ENCODE measurements around the gene UTP18.

DNA sequence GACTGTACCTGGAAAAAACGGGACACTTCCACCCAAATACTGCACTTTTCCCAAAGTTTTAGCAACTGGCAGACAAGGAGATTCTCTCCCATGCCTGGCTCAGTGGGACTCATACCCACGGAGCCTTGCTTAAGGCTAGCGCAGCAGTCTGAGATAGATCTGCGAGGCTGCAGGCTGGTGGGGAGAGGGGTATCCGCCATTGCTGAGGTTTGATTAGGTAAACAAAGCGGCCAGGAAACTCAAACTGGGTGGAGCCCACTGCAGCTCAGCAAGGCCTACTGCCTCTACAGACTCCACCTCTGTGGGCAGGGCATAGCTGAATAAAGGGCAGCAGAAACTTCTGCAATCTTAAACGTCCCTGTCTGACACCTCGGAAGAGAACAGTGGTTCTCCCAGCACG, 44.8 kb downstream of the UTP18 start:
- TF ChIP-seq, protein P1, sequence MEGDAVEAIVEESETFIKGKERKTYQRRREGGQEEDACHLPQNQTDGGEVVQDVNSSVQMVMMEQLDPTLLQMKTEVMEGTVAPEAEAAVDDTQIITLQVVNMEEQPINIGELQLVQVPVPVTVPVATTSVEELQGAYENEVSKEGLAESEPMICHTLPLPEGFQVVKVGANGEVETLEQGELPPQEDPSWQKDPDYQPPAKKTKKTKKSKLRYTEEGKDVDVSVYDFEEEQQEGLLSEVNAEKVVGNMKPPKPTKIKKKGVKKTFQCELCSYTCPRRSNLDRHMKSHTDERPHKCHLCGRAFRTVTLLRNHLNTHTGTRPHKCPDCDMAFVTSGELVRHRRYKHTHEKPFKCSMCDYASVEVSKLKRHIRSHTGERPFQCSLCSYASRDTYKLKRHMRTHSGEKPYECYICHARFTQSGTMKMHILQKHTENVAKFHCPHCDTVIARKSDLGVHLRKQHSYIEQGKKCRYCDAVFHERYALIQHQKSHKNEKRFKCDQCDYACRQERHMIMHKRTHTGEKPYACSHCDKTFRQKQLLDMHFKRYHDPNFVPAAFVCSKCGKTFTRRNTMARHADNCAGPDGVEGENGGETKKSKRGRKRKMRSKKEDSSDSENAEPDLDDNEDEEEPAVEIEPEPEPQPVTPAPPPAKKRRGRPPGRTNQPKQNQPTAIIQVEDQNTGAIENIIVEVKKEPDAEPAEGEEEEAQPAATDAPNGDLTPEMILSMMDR (IDR thresholded peaks at IDR 0.05), result no peak
- no peak for TF ChIP-seq POLR2A (IDR thresholded peaks at IDR 0.05)

Measured in esophagus squamous epithelium (tissue), 4 donors.